NCI-H524 (cell line): Measurements from ENCODE around the gene RYR3.

Experiments
- DNase-seq, 2 experiments: peaks; one replicate each; lab custom pipeline; 2025; lab: John Stamatoyannopoulos, UW

Gene RYR3

GRCh38 chr15:33649217-33649933, 338.6 kb downstream of the RYR3 start:
- no peak for DNase-seq

GRCh38 chr15:33654860-33655259, 344.1 kb downstream of the RYR3 start:
- peak; percentile 38 to 81 for DNase-seq

- no peak for DNase-seq
Observed at GRCh38 chr15:33655488-33655887, 344.7 kb downstream of the RYR3 start.

DNA sequence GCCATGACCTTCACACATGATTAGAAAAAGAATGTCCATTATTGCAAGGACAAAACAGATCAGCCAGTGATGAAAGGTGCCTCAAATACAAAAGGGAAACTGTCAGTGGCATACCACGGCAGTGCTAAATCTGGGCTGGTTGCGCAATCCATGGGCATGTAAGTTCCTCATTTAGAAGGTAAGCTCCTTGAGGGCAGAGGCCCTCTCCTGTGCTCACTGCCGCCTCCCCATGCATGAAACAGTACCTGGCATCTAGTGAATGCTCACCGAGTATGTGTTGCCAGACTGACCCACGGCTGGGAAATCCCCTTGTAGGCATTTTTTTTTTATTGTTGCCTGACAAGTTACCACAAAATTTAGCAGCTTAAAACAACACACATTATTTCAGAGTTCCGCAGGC, 345.4 kb downstream of the RYR3 start:
- no peak for DNase-seq

- DNase-seq, result no peak
Observed at GRCh38 chr15:33660151-33660550, 349.4 kb downstream of the RYR3 start.

- DNase-seq, result no peak
Observed at GRCh38 chr15:33662014-33662413, 351.2 kb downstream of the RYR3 start.

GRCh38 chr15:33664947-33665346, 354.2 kb downstream of the RYR3 start:
- DNase-seq, result no peak

DNA sequence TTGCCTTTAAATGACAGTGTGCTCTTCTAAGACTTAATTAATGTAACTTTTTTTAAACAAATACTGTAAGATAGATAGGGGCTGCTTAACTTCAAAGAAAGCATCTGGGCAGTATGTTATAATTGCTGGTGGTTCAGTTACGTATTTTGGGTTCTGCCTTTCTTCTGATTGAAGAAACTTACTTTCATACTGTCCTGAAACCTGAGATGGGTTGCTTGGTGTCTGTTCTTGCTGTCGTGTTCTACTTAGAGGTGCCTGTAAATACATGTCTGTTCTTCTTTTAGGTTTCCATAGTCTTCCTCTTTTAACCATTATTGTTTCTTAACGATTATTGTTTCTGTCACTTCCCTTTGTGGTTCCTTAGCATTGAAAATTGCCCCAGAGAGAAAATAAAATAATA, 359.8 kb downstream of the RYR3 start:
- no peak for DNase-seq

GRCh38 chr15:33671456-33671855, 360.7 kb downstream of the RYR3 start:
- no peak for DNase-seq

DNA sequence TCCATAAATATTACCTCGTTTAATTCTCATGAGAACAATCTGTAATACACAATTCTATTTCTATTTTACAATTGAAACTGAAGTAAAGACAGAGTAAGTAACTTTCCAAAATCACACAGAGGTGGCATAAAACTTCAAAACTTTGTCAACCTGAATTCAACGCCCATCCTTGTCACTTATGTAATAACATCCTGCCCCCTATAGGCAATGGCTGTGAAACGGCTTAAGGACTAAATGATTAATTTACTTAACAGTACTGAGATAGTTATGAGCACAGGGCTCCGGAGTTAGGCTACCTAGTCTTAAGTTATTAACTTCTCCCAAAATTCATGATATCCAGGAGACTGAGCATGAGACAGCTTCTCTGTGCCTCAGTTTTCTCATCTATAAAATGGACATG, 364.5 kb downstream of the RYR3 start:
- DNase-seq, result peak; percentile 40 to 71

GRCh38 chr15:33677238-33677830, 366.6 kb downstream of the RYR3 start:
- DNase-seq, result no peak

DNA sequence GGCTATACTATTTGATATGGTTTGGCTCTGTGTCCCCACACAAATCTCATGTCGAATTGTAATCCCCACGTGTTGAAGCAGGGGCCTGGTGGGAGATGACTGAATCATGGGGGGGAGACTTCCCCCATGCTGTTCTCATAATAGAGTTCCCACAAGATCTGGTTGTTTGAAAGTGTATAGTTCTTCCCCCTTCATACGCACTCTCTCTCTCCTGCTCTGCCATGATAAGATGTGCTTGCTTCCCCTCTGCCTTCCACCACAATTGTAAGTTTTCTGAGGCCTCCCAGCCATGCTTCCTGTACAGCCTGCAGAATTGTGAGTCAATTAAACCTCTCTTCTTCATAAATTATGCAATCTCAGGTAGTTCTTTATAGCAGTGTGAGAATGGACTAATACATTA, 367.4 kb downstream of the RYR3 start:
- DNase-seq, result no peak

- DNase-seq, result no peak
Observed at GRCh38 chr15:33678602-33679001, 367.8 kb downstream of the RYR3 start.

GRCh38 chr15:33679061-33679460, 368.3 kb downstream of the RYR3 start:
- DNase-seq, result no peak

DNA sequence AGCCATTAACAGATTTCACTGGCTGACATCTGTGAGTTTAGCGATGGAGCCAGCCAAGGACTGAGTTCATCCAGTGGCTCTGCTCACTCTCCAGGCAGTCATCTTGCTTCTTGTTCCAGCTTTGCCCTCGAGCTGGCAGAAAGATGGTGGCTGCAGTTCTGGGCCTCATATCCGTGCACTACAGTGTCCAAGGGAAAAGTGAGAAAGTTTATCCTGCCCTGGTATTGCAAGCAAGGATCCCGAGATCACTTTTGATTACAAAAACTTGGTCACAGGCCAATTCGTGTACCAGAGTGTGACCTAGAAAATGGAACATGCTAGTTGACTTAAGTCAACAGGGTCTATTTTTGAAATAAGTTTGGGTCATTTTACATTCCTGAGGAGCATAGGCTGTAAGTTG, 369.6 kb downstream of the RYR3 start:
- DNase-seq, result no peak

DNA sequence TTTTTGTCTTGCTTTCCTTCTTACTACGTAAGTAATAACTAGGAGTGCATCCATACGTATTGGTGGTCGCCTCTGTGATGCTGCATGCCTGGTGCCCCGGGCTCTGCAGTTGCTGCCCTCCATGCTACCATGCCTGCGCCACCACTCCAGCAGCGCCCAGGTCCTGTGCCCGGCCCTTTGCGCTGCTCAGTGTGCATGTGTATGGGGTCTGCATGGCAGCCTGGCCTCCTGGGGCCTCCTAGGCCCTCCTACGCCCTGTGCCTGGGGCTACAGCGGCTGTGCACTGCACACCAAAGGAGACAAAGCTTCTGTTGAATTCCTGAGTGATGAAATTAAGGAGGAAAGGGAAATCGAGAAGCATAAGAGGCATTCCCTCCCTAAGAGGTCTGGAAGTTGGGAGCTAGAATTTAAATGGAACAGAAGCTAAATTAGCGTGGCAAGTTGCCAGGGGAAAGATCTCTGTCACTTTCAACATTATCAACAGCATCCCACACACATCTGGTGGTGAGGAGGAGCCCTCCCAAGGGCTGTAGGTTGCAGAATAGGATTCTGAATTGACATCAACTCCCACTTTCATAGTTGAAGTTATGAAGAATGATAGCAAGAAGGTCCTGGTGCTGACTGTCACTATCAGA, 382.5 kb downstream of the RYR3 start:
- no peak for DNase-seq

- DNase-seq, result no peak
Observed at GRCh38 chr15:33698126-33698525, 387.4 kb downstream of the RYR3 start.

- no peak for DNase-seq
Observed at GRCh38 chr15:33699145-33699544, 388.4 kb downstream of the RYR3 start.

DNA sequence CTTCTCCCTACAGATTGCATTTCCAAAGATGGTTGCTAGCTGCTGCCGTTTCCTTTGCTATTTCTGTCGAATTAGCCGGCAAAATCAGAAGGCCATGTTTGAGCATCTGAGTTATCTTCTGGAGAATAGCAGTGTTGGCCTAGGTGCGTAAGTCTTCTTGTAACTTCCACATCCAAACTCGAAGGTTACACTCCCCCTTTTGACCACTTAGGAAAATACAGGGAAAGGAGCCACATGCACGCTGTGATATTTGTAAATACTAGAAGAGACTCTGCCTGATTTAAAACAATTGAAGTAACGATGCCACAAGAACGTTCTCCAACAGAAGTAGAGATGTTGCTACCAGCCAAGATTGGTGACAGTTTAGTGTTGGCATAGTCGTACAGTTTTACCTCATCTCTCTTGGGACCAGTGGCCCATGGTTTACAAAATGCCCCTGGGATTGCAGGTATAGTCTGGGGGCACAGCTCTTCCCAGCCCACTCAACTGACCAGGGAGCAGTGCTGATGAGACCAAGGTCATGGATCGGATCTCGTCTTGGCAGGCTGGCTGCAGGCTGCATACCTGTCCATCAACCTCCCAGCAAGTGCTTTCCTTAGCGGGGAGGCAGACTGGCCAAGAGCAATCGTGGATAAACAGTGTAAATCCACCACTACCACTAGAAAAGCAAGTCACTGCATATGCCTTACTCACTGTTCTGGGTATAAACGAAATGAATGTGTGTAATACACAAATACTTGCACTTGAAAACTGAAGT, 389.1 kb downstream of the RYR3 start:
- DNase-seq, result peak in 1 of 2 experiments; percentile 37

DNA sequence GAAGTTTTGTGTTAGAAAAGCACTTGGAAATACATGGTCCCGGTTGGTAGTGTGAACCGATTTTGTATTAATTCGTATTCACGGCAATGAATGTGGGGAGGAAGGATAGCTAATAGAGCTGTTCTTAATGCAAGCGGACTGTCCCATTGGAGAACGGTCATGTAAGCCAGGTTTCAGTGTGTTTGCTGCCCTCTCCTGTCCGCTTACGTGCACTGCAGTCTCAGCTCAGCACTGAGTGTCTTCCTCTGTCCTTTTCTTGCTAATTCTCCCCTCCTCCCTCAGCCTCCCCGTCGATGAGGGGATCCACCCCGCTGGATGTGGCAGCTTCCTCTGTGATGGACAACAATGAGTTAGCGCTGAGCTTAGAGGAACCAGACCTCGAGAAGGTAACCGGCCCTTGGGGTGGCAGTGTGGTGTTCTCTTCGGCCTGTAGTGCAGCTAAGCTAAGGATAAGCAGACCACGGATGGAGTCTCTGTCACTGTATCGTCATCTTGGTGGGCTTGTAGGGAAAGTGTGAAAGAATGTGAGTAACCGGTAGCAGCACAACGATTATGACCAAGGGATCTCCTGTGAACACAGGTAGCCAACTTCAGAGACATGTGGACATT, 390.0 kb downstream of the RYR3 start:
- DNase-seq, result peak; percentile 54 to 80

GRCh38 chr15:33701304-33701696, 390.5 kb downstream of the RYR3 start:
- no peak for DNase-seq

DNA sequence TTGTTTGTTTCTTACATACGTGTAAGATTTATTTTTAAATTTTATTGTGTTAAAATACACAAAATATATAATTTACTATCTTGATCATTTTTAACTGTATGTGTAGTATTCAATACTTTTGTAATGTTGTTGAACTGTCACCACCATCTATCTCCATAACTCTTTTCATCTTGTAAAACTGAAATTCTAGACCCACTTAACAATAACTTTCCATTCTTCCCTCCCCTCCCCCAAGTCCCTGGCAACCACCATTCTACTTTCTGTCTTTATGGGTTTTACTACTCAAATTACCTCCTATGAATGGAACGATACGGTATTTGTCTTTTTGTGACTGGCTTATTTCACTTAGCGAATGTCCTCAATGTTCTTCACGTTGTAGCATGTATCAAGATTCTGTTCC, 395.4 kb downstream of the RYR3 start:
- no peak for DNase-seq
